ENCODE data around the gene SORCS2.
"Not testable (repeated sequence)": the region's sequence is repeated elsewhere in the genome, so short reads cannot be mapped to it uniquely, and the experiment has no call there.

SORCS2 gene

GRCh38 chr4:7434141-7434765 is 241.9 kb downstream of the SORCS2 start:
- no peak for DNase-seq

GRCh38 chr4:7434766-7435150 is 242.4 kb downstream of the SORCS2 start, which contains the start of gene PSAPL1:
TSS of gene PSAPL1 (minus strand) at chr4:7434930. CDS start at chr4:7434879, 51 bp downstream.
- no peak for DNase-seq

DNA sequence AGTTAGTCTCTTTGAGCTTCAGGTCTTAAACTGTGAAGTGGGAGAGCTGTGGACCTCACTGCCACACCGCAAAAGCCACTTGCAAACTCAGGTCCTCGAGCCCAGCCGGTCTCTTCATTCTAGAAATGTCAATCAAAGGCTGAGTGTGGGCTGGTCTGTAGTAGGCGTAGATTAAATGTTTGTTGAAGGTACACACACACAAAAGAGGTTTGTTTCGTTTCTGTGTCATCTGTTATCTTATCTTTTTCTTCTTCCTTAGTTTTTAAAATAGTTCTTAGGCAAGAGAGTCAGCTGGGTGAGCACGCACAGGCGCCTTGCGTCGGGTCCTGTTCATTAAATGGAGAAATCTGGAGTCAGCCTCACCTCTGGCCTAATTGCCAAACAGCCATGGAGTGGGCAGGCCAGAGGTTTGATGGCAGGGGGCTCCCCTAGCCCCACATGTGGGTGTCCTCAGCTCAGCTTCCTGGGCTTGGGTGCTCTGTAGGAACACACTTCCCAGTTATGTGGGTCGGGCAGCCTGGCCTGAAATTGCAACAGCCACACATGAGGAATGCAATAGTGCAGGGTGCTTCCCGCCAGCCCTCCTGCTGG is 243.2 kb downstream of the SORCS2 start:
- no peak for DNase-seq

GRCh38 chr4:7436256-7436655 is 243.9 kb downstream of the SORCS2 start:
- DNase-seq = no peak

- no peak for DNase-seq
Measured at GRCh38 chr4:7439699-7440098, 247.4 kb downstream of the SORCS2 start.

GRCh38 chr4:7441201-7441600 is 248.9 kb downstream of the SORCS2 start:
- no peak for DNase-seq

DNA sequence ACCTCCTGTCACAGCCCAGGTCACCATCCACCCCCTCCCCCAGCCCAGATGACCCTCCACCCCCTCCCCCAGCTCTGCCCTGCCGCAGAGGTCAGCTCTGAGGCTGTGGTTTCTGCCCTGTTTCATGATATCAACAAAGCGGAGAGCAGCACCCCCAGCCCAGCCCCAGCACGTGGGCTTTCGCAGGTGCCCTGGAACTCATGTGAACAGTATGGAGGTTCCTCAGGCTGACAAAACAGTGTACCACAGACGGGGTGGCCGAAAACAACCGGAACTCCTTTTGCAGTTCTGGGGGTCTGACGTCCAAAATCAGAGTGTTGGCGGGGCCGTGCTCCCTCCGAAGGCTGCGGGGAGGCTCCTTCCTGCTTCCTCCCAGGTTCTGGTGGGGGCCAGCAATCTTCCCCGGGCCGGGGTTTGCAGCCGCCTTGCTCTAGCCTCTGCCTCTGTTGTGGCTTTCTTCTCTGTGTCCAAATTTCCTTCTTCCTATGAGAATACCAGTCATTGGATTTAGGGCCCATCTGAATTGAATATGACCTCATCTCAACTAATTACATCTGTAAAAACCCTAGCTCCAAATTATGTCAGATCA is 250.3 kb downstream of the SORCS2 start:
- DNase-seq = no peak

GRCh38 chr4:7444314-7444713 is 252.0 kb downstream of the SORCS2 start:
- DNase-seq = no peak

DNA sequence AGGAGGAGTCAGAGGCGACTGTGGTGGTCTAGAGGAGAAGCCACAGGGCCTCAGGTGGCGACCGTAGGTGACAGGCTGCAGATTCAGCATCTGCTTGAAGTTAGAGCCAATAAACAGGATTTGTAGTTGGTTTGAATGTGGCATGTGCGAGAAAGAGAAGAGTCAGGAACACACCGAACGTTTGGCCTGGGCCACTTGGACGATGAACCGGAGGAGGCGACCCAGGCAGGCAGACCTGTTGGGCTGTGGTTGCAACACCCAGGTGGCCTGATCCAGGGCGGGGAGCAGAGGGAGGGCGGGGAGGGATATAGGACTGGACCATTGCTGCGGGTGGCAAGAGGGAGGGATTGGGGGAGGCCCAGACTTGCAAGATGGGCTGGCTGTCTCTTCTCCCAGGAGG is 252.4 kb downstream of the SORCS2 start:
- DNase-seq = no peak

GRCh38 chr4:7447236-7447635 is 254.9 kb downstream of the SORCS2 start:
- DNase-seq = no peak

- DNase-seq = no peak
Measured at GRCh38 chr4:7448036-7448435, 255.7 kb downstream of the SORCS2 start.

- no peak for DNase-seq
Measured at GRCh38 chr4:7450775-7451433, 258.6 kb downstream of the SORCS2 start.

- DNase-seq = no peak
Measured at GRCh38 chr4:7451434-7451789, 259.1 kb downstream of the SORCS2 start.

DNA sequence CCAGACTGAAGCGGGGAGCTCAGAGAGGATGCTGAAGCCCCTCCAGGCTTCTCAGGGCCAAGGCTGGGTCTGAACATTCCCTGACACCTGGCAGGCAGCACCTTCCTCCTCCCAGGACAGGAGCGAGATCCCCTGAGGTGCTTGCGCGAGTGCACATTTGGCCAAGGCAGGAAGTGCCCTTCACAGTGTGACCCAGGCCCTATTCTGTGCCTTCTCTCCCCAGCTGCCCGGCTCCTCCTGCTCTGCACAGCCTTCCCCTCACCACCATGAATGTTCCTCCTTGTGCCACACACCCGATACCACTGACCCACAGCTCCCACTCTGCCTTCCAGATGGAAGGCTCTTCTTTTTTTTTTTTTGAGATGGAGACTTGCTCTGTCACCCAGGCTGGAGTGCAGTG is 259.5 kb downstream of the SORCS2 start:
- DNase-seq = no peak

- DNase-seq = not testable (repeated sequence)
Measured at GRCh38 chr4:7452802-7453201, 260.5 kb downstream of the SORCS2 start.

- no peak for DNase-seq
Measured at GRCh38 chr4:7457201-7458065, 265.1 kb downstream of the SORCS2 start.

DNA sequence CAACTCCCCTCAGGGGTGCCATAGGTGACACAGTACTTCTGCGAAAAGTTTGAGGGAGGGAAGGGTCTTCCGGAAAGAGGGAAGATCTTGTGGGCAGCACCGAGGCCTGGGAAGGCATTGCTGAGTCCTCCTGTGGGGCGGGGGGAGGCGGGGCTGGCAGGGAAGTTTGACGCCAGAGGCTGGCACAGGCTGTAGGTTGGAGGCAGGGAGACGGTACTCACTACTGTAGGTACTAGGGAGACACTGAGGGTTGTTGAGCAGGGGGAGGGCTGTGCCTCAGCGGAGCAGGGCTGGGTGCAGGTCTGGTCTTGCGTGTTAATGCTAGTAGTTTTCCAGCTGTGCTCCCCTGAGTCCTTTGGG is 265.7 kb downstream of the SORCS2 start:
- DNase-seq = no peak

GRCh38 chr4:7458477-7458876 is 266.1 kb downstream of the SORCS2 start:
- no peak for DNase-seq

DNA sequence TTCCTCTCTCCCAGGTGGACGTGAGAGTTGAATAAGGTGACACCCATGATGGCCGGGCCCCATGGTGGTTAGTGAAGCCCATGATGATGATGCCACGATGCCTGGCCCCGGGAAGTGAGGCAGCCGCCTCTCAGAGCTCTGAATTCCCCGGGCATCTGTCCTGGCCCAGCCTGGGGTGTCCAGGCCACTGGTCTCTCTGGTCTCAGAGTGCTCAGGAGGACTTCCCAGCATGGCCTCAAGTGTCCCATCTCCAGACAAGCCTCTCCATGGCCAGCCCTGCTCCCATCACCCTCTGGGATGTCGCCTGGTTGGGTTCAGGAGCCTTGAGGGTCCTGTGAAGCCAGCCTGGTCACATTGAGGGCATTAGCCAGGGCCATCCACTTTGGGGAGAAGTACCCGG is 267.1 kb downstream of the SORCS2 start:
- no peak for DNase-seq

DNA sequence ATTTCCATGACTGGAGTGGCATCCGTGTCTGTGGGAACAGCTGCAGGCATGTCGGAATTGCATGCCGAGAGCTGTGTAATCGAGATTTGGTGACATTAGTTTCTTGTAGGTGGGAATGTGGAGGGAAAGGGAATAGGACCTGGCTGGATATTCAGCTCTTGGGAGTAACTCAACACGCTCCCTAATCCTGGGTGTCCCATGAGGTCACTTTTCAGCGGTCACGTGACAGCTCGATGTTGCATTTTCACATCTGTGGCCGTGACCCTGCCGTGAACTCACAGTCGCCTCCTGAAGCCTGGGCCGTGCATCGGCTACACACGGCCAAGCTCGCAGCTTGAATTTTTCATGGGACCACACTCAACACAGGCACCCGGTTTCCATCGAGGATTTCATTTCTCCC is 268.2 kb downstream of the SORCS2 start:
- DNase-seq = no peak

DNA sequence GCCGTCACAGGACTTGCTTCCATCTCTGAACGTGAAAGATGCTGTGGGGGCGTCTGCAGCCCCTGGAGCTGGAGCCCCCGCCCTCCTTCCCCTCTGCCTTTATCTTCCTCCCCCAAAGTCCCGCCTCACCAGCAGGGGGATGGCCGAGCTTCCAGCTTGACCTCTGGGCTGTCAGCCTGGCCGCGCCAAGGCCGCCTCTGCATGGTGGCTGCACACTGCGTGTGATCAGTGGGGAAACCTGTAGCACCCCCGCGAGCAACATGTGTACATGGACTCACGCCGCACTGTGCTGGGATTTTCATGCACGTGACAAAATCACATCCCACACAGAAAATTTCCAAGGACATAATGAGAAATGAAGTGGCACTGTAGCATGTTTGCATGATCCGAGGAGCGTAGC is 268.9 kb downstream of the SORCS2 start:
- no peak for DNase-seq

DNA sequence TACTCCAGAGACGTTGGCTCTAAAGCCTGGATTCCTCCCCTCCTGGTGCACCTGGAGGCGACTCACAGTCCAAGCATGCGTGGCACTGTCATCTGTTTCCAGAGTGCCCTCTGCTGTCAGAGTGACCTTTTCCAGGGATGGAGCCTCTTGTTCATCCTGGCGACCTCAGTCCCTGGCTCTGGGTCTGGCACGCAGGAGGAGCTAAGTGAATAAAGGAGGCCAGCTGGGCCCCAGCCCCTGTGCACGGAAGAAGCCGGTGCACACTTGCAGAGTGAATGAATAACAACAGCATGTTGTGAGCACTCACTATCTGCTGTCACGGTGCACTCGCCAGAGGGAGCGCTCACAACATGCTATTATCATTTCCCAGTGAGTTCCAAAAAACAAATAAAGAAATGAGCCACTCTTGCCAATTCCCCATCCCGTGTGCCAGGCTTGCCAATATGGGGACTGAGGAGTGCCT is 270.2 kb downstream of the SORCS2 start:
- DNase-seq = no peak

DNA sequence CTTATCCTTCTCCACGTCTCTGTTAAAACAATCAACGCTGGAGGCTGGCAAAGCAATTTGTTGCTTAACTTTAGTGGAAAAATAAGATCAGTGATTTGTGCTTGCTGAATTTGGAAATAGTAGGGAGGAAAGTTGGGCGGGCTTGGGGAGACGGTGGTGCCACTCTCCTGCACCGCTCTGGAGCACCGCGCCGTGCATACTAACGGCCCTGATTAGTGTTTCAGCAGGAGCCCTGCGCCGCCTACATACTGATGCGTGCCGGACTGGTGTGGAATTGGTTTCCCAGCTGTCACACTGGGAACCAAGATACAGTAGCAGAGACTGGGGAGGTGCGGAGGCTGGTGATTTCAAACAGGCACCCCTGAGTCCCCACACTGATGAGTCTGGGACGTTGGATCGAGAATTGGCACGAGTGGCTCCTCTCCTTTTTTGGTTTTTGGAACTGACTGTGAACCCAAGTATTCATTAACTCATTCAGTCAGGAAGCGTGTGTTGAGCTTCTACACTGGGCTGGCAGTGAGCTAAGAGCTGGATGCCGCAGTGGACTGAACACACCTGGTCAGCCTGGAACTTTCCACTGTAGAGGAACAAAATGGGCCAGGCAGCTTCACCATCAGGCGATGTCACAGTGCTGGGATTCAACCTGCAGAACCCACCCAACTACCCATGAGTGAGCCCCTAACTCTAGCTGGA is 271.4 kb downstream of the SORCS2 start:
- DNase-seq = no peak
